ENCODE data around the gene NSMF.
A peak's percentile ranks its signal among the peaks of the same experiment; 100 is the strongest.

NSMF gene

GRCh38 chr9:137459152-137459600 is at the start of gene NSMF:
Gene NSMF (minus strand): TSS chr9:137459334. CDS start chr9:137459102, 232 bp downstream.
- peak; percentile 92 for DNase-seq

GRCh38 chr9:137506702-137507171 is 47.6 kb upstream of the NSMF start:
- no peak for DNase-seq

GRCh38 chr9:137506274-137506673 is 47.1 kb upstream of the NSMF start:
- no peak for DNase-seq

- no peak for DNase-seq
These were observed 46.4 kb upstream of the NSMF start for GRCh38 chr9:137505421-137506140.

- no peak for DNase-seq
These were observed 45.3 kb upstream of the NSMF start for GRCh38 chr9:137504432-137504777.

- DNase-seq: peak; percentile 85
These were observed 43.1 kb upstream of the NSMF start for GRCh38 chr9:137502008-137502911.

GRCh38 chr9:137501457-137501856 is 42.3 kb upstream of the NSMF start:
- DNase-seq: no peak

- DNase-seq: no peak
These were observed 41.7 kb upstream of the NSMF start for GRCh38 chr9:137500666-137501397.

- no peak for DNase-seq
These were observed 40.9 kb upstream of the NSMF start for GRCh38 chr9:137499858-137500661.

- no peak for DNase-seq
These were observed 40.3 kb upstream of the NSMF start for GRCh38 chr9:137499416-137499815.

- no peak for DNase-seq
These were observed 39.6 kb upstream of the NSMF start for GRCh38 chr9:137498720-137499150.

GRCh38 chr9:137497921-137498719 is 39.0 kb upstream of the NSMF start:
- no peak for DNase-seq

- DNase-seq: no peak
These were observed 37.7 kb upstream of the NSMF start for GRCh38 chr9:137496601-137497375.

GRCh38 chr9:137494550-137495351 is 35.6 kb upstream of the NSMF start:
- DNase-seq: no peak

GRCh38 chr9:137494104-137494544 is 35.0 kb upstream of the NSMF start:
- peak; percentile 50 for DNase-seq

GRCh38 chr9:137493364-137494103 is 34.4 kb upstream of the NSMF start:
- peak; percentile 35 for DNase-seq

- DNase-seq: peak; percentile 53
These were observed 33.6 kb upstream of the NSMF start for GRCh38 chr9:137492464-137493363.
